HG03060 (cell line): ENCODE measurements around the gene MARVELD1.
"Not testable (repeated sequence)": the region's sequence is repeated elsewhere in the genome, so short reads cannot be mapped to it uniquely, and the experiment has no call there.

Experiments
- ATAC-seq: cut with Tn5 transposase; IDR thresholded peaks from one replicate; pipeline ENCODE4 v1.9.1; 2021; ENCODE audit warnings: low read depth, moderate number of reproducible peaks; ENCODE audit not compliant: unreplicated experiment

Gene MARVELD1

DNA sequence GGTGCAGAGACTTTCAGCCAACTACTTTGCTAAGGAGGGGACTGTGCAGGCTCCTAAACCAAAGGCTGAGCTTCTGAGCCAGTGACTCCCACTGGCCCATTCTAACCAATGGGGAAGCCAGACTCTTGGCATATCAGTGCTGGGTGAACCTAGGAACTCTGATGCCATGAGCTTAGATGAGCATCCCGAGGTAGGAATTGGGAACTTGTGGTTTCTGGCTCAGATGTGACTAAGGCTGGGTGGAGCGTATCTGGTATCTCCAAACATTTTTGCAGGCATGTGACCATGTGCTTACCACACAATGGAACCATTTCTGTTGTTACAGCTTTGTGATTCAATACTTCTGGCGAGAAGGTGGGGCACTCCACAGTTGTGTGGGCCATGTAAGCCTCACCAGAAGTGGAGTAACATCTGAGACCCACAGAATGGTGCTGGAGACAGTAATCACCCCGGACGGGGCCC lies 23.9 kb upstream of the MARVELD1 start:
- ATAC-seq, result no peak

DNA sequence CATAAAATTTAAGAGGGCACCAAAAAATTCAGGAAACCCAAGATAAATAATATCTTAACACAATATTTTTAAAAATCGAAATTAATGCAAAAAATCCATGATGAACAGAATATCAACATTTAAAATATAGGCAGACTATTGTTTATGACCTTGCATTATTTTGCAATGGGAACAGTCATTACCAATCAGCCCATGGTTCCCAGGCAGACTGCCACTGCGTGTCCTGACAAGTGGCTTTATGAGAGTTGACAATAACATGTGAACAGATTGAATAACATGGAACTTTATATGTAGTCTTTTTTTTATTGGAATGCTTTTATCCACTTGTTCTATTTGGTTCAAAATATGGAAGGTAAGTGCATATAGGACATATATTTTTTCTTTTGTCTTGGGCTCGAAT lies 23.4 kb upstream of the MARVELD1 start:
- ATAC-seq, result no peak

DNA sequence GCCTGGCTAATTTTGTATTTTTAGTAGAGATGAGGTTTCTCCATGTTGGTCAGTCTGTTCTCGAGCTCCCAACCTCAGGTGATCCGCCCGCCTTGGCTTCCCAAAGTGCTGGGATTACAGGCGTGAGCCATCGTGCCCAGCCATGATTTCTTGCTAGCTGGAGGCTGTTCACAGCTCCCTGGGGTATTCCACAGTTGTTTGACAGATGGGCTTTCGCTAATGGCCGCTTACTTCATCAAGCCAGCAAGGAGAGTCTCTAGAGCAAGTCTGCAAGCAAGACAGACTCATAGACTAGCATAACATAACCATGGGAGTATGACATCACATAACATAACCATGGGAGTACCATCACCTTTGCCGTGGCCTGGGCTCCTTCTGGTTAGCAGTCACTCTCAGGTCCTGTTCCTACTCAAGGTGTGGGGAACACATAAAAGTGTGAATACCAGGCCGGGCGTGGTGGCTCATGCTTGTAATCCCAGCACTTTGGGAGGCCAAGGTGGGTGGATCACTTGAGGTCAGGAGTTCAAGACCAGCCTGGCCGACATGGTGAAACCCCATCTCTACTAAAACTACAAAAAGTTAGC lies 15.4 kb upstream of the MARVELD1 start:
- ATAC-seq, result not testable (repeated sequence)

DNA sequence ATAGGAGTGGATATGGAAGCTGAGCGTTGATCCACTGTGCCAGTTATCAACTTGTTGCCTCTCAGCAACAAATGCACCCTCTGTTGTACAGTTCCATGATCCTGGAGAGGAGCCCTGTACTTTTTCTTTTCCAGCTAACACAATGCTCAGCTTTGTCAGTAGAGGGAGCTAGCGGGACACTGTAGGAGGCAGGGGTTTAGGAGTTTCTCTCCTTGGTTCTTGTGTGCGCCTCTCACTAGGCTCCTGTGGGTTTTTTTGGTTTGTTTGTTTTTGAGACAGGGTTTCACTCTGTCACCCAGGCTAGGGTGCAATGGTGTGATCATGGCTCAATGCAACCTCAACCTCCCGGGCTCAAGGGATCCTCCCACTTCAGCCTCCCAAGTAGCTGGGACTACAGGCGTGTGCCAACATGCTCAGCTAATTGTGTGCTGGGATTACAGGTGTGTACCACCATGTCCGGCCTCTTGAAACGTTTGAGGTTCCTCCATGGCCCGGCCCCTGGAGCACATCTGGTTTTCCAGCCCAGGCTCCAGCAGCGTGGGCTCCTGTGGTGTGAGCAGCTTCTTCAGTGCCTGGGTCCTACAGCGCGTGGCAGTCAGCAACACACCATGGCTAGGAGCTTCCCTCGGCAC lies 12.0 kb upstream of the MARVELD1 start:
- no peak for ATAC-seq

DNA sequence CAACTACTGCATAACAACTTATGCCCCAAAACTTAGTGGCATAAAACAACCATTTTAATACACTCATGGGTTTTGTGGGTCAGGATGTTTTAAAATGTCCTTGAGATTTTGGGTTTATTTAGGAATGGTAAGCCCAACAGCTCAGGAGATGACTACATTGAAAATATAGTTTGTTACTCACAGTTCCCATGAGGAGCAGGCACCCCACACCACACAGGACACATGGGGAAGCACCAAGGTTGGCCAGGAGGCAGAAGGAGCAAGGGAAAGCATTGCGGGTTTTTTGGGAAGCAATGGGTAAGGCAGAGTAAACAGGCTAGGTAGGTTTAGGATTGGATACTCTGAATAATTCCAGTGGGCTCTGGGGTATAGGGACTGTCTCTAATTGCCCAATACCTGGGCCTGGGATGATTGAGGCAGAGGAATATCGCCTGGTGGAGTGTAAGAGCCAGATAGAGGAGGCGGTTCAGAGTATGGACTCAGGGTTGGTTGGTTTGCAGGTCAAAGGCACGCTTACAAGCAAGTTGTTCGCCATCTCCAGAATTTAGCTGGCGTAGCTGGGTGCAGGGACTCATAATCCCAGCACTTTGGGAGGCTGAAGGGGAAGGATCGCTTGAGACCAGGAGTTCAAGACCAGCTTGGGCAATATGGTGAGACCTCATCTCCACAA lies 10.0 kb upstream of the MARVELD1 start:
- ATAC-seq, result no peak

DNA sequence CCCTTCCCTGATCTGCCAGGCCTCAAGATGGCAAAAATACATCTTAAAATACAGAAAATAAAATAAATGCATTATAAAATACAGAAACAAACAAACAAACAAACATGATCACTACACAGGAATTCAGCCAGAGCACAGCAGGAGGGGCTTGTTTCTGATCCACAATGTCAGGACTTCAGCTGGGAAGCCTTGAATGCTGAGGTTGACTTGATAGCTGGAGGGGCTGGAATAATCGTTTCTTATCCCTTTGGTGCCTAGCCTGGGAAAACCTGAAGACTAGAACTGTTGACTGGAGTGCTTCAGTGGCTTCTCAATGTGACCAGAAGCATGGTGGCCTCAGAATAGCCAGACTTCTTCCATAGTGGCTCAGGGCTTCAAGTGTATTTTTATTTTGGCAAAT lies 9.2 kb upstream of the MARVELD1 start:
- ATAC-seq, result no peak

DNA sequence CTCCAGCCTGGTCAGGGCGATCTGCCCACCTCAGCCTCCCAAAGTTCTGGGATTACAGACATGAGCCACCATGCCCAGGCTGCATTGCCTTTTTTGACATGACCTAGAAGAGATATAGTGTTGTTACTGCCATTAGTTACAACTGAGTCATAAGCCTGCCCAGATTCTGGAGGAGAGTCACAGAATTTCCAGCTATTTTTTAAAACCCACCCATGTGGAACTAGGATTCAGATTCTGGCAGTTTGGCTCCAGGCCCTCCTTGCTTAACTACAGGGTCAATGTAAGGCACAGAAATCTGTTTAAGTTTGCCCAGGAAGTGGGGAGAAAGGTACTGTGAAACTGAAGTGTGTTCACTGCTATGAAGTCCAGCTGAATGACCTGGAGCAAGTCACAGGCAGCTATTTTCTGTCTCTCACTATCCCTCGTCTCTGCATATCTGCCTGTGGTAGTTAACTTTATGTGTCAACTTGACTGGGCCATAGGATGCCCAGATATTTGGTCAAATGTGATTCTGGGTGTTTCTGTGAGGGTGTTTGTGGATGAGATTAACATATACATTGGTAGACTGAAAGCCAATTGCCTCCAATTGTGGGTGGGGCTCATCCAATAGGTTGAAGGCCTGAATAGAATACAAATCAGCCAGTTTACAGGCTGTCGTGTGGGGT lies 8.4 kb upstream of the MARVELD1 start:
- ATAC-seq, result no peak

DNA sequence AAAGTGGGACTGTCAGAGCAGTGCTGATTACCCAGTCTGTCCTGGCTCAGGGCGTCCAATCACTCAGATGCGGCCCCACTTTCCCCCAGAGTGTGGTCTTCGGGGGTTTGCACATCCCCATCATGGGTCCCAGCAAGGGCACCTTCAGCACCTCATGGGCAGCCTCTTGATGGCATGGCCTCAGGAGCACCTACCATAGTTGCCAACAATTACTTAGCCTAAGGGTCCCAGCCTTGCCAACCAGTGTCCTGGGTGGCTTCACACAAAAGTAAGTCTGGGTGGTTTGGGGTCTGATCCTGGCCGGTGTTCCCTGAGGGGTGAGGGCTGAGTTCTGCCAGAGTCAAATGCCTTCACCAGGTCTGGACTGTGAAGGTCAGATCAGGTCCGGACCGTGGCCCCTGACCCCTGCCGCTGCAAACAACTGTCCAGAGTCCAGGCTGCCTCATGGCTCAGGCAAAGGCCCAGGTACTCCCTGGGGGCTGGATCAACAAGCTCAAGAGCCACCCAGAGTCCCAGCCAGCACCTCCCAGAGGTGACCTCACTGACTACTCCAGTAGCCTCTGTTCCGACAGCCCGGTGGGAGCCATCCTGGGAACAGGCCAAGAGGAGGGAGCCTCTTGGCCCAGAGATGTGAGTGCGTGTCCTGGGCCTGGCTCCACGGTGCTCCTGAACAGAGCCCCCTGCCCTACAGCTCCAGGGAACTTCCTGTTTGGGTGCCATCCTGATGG lies 6.2 kb upstream of the MARVELD1 start:
- no peak for ATAC-seq

DNA sequence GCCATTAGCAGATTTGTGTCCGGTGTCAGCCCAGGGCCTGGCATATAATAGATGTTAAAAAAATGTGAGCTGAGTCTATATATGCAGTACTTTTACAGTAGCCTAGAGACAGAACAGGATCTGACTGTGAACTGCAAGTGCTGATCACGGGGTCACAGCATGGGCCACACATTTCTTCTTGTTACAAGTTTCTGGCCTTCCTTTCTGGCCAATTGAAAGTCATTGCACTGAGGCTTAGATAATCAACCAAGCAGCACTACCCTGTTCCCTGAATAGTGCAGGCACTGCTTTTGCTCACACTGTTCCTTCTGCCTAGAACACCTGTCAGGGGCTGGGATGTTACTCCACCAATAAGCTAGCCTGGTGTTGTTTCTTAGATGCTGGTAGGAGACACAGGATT lies 5.4 kb upstream of the MARVELD1 start:
- ATAC-seq, result no peak

DNA sequence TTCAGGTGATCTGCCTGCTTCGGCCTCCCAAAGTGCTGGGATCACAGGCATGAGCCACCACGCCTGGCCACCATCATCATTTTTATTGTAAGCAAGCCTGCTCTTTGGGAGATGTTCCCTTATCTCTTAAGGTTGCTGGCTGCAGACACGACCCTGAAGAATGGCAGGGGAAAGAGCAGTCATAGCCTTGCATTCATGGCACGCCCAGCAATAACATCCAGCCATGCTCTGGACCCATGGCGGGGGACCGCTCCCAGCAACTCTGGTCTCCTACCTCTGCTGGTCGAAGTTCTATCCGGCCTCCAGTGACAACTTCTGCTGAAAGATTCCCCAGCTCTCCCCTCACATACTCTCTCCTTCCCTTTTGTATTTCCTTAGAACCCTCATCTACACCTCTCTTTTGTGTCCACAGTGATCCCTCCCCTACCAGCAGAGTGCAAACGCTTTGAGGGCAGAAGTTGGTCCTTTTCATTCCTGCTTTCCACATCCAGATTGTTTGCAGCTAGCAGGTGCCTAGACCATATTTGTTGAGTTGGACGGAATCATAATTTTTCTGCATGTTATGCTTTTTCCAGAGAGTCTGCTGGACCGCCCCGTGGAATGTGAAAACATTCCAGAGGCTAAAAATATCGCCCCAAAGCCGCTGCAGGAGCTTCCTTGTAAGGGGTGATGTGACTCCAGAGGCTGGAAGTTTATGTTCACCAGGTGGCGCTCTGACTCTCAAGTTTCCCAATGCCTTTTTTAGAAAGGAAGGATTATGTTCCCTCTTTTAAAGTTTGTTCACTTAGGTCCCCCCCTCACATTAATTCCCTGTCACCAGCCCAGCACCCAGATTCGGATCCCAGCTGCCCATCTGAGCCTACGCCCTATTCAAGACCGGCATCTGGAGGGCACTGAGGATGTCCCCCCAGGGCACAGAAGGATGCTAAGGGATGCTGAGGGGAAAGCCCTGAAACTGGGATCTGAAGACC lies 4.3 kb upstream of the MARVELD1 start:
- ATAC-seq, result no peak

DNA sequence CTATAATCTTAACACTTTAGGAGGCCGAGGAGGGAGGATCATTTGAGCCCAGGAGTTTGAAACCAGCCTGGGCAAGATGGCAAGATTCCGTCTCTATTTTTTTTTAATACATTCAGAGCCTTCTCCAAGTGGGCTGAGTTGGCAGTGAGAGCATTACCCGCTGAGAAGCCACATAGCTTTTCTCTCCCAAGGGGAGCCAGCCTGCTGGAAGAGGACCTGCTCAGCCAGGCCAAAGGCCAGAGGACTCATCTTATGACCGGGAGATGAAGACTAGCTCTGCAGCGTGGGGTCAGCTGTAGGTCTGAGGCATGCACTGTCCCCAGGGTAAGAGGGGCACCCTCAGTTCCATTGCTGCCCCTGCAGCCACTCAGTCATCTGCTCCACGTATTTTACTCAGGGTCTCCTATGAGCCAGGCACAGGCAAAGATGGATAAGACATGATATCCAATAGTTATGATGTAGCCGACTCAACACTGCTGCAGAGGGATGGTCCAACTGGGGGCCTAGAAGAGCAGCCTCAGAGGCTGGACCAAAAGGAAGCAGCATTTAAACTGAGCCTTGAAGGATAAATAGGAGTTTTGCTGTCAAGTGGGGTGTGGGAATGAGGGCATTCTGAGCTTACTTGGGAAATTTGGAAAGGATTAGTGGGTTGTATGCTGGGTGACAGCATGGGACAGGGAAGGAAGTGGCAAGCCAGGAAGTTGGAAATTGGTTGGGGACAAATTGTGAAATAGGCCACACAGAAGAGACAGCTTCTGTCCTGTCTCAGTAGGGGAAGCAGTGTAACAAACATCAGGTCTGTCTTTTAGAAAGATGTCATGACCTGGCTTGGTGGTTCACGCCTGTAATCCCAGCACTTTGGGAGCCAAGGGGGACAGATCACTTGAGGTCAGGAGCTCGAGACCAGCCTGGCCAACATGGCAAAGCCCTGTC lies 1.6 kb upstream of the MARVELD1 start:
- ATAC-seq, result no peak

DNA sequence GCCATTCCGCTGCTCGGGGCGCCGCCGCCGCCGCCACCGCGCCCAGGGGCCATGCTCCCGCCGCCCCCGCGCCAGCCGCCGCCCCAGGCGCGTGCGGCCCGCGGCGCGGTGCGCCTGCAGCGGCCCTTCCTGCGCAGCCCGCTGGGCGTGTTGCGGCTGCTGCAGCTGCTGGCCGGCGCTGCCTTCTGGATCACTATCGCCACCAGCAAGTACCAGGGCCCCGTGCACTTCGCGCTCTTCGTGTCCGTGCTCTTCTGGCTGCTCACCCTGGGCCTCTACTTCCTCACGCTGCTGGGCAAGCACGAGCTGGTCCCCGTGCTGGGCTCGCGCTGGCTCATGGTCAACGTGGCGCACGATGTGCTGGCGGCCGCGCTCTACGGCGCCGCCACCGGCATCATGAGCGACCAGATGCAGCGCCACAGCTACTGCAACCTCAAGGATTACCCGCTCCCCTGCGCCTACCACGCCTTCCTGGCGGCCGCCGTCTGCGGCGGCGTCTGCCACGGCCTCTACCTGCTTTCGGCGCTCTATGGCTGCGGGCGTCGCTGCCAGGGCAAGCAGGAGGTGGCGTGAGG lies 383 bp downstream of the MARVELD1 start:
- ATAC-seq, result no peak

DNA sequence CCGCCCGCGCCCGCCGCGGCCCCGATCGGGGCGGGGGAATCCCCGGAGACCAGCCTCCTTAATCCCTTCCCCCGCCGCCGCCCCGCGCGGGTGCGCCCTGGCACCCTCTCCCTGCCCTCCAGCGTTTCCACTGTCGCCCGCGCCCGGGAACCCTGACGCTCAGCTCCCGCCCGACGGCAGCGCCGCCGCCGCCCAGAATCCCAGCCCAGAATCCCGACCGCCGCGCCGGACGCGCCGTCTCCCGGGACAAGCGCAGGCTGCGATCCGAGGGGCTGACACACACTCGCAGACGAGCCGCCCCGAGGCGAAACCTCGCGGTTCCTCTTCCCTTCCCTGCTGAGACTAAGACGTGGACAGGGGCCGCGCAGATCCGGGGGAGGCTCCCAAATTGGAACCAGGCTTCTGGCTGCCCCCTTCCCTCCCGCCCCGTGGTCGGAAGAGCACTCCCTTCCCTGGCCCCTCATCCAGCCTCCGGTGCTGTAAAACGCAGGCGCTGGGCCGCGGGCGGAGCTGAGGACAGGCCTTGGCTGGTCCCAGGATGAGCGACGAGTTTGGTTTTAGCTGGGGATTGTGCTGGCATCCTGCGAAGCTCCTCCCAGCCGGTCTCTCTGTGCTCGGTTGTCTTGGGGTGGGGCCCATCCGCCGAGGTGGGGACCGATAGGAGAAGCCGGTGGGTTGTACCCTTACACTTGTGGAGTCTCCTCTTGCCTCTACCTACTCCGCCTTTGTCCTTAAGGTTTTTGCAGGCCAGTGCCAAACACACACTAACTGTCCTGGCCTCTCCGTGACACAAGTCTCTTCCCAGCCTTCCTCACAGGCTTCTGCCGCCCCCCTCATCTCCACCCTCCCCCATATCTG lies 1.1 kb downstream of the MARVELD1 start:
- no peak for ATAC-seq

DNA sequence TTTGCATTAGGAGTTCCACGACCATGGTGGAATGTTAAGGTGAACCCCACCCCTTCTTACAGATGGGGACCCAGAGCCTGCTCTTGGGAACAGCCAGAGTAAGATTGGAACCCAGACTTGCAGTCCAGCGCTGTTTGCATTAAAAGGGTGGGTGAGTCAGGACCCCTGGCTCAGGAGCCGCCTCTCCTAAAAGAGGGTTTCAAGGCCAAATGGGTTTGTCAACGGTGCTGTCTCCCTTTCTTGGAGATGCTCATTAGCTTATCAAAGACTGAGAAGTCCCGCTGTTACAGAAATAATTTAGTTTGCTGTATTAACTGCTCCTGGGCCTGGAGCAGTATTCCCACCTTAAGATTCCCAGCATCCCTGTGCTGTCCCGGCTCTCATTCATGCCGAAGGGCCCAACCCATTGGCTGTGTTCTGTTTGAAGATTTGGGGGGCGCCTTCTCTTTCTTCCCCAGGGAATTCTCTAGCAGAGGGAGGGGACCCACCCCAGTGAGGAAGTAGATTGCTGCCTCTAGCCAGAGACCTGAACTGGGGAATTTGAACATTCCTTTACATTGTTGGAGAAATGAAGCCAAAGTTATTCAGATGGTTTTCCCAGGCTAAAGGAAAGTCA lies 1.8 kb downstream of the MARVELD1 start:
- ATAC-seq, result no peak

DNA sequence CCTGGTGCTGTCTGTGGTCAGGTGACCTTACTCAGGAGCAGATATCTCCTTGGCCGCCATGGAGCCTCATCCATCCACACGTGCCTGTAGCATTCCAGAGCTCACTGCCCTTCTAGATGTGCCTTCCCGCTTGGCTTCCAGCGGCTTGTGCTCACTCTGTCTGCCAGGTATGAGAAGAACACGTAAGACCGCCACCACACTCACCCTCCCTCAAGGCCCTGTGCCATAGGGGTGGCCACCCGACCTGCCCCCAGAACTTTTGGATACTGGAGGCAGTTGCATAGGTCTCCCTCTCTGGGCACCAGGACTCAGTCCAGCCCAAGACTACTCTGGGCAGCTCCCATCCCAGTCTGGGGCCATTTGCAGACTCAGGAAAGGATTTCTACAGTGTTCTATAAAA lies 4.1 kb downstream of the MARVELD1 start:
- no peak for ATAC-seq

DNA sequence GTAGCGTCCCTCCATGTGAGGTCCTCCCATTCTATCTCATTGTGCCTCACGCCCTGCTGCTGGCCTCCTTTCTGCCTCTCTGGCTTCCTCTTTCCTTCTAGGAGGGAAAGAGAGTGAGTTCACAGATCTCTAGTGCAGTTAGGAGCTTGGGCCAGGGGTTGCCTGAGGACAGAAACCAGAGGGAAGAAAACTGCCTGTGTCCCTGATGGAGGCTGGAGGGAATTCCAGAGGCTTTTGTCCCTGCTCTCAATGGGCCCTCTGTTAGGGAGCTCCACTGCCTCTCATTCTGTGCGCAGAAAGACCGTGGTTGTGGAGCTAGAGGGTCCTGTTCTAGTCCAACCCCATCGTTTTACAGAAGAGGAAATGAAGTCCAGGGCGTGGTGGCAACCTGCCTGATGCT lies 4.6 kb downstream of the MARVELD1 start:
- ATAC-seq, result no peak

DNA sequence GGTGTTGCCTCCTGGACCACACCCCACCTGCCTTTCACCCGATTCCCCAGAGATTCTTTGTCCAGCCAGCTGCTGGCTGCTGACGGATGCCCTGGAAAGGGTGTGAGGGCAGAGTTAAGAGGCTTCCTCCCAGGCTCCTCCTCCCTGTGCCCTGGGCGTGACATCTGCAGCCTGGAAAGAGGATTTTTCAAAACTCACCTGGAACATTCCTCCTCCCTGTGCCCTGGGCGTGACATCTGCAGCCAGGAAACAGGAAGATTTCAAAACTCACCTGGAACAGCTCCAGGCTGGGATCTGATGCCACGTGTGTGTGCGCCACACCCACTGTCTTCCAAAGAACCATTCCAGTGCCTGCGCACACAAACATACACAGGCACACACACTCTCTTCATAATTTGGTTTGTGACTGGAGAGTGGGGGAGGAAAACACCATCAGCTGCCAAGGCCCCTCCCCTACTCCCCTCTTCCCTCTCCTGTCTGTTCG lies 5.2 kb downstream of the MARVELD1 start:
- no peak for ATAC-seq
